ENCODE results near the gene IFNB1. TPM values are rescaled to one million over a fixed set of nuclear protein-coding genes. Genes with fewer than 3 reads are reported as not detected.

IFNB1 gene
- total RNA-seq, 1 experiment from 2014 or later = not detected

GRCh38 chr9:21042466-21042865, 35.3 kb downstream of the IFNB1 start:
- no peak overlapping the region for H4K8ac ChIP-seq (replicated peaks; ENCODE audit: insufficient read length, low read depth, low read length)
- no peaks in the 10 kb centered on the region for H3K27me3 ChIP-seq (ENCODE audit: insufficient read depth, low read length)
- H2BK12ac ChIP-seq (ENCODE audit: insufficient read length, low read depth, low read length) = no peak overlapping the region
- no peak overlapping the region for H2BK120ac ChIP-seq (ENCODE audit: low read depth, low read length, poor library complexity, severe bottlenecking)
- H3K23ac ChIP-seq (ENCODE audit: insufficient read length, low read depth, low read length) = no peak overlapping the region
- no peak overlapping the region for H2BK15ac ChIP-seq (ENCODE audit: low read depth, low read length)
- H3K9me3 ChIP-seq (ENCODE audit: control insufficient read depth, low read depth, low read length) = no peaks in the 10 kb centered on the region
- H3K14ac ChIP-seq (ENCODE audit: insufficient read depth, low read length) = no peak overlapping the region
- no peak for DNase-seq
- H3K27me3 Mint-ChIP-seq (ENCODE audit: low read depth) = no peaks in the 10 kb centered on the region; the same call in 1 of the 2 replicates
- H3K4me3 Mint-ChIP-seq = no peak overlapping the region
- peaks cover 4% of the 10 kb centered on the region in 2 experiments; a peak in 3 of 4 replicates for H3K4me1 Mint-ChIP-seq
- H3K4me2 ChIP-seq (ENCODE audit: insufficient read depth, insufficient read length, low read length) = no peak overlapping the region
- no peak overlapping the region for H4K91ac ChIP-seq (ENCODE audit: insufficient read length, low read depth, low read length)
- no peak overlapping the region for H2BK5ac ChIP-seq (ENCODE audit: insufficient read length, low read length)
- H3T11ph ChIP-seq (ENCODE audit: low read length) = no peak overlapping the region
- no peaks in the 10 kb centered on the region for H3K36me3 Mint-ChIP-seq (ENCODE audit: insufficient read depth in 1 of 3, low read depth in 3 of 3)
- H3K4me1 ChIP-seq (ENCODE audit: insufficient read depth, low read length) = no peaks in the 10 kb centered on the region; the same call in 1 of the 2 replicates
- no peaks in the 10 kb centered on the region for H3K9me3 Mint-ChIP-seq
- no peak overlapping the region for H2BK20ac ChIP-seq (ENCODE audit: low read depth, low read length, poor library complexity, severe bottlenecking)
- H4K20me1 ChIP-seq (ENCODE audit: control insufficient read depth, insufficient read depth, insufficient read length) = no peaks in the 10 kb centered on the region
- H3K23me2 ChIP-seq (ENCODE audit: insufficient read length, low read depth, low read length, poor library complexity, severe bottlenecking) = no peaks in the 10 kb centered on the region
- WGBS (ENCODE audit: extremely low coverage, insufficient read length, low lambda C conversion rate) = no CpG with 5 or more reads among the region's 4 CpGs
- no peak overlapping the region for H3K56ac ChIP-seq (ENCODE audit: insufficient read length, low read depth, low read length)
- no peak overlapping the region for H3K9ac ChIP-seq (ENCODE audit: extremely low read depth, insufficient read length, low read length)
- H3K4ac ChIP-seq (ENCODE audit: low read depth, low read length) = no peak overlapping the region
- H3K79me2 ChIP-seq (ENCODE audit: insufficient read depth, low read length) = no peaks in the 10 kb centered on the region
- no peak overlapping the region for H3K18ac ChIP-seq (ENCODE audit: insufficient read length, low read depth, low read length)
- H3K27ac Mint-ChIP-seq = no peak overlapping the region
- no peak for TF ChIP-seq CTCF (conservative IDR thresholded peaks at IDR 0.05)
- H3K27ac ChIP-seq (ENCODE audit: insufficient read length, low read depth, low read length) = no peak overlapping the region
- H4K5ac ChIP-seq (ENCODE audit: insufficient read length, low read depth, low read length) = no peak overlapping the region
- no peaks in the 10 kb centered on the region for H3K79me1 ChIP-seq (ENCODE audit: insufficient read depth, low read depth, low read length, poor library complexity, severe bottlenecking)
- H2AK5ac ChIP-seq (ENCODE audit: insufficient read length, low read length) = no peak overlapping the region
- no peak overlapping the region for H2AFZ ChIP-seq (ENCODE audit: low read length)

Data from H9 (cell line).